Measurements from ENCODE around the gene NDST1.

NDST1 gene

DNA sequence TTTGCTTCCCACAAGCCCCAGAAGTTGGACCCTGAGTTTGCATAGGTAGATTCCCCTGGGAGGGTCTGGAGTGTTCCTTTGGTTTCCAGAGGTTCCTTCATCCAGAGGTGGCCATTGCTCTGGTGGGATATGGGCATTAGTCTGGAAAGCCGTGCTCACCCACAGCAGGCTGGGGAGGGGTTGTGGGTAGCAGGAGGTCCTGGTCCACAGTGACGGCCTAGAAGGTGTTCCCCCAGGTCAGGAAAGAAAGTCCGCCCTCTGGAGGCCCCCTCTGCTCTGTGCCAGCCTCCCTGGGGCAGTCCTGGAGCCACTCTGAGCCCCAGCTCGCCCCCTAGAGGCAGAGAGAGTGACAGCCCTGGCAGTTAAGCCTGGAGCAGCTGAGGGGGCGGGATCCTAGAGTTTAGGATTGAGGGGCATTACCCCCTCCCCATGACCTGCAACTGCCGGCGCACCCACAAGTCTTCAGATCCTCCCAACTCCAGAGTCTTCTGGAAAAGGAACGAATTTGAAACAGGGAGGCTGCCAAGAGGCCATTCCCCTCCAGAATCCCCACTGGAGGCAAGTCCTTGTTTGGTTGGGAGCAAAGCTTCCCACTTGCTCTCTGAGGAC is 36.8 kb downstream of the NDST1 start:
- peak; percentile 51 to 66 for DNase-seq (ENCODE audit: low read depth in 2 of 2)

DNA sequence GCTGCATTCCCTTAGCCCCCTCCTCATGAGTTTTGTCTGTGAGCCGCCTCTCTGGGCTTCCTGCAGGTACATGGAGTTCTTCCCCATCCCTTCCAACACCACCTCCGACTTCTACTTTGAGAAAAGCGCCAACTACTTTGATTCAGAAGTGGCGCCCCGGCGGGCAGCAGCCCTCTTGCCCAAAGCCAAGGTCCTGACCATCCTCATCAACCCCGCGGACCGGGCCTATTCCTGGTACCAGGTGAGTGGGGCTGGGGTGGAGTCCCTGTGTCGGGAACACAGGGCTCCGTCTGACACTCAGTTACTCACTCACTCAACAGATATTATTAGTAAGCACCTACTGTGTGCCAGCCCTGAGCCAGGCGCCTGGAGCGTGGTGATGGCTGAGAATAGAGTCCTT is 37.3 kb downstream of the NDST1 start:
- no peak for DNase-seq (ENCODE audit: low read depth in 2 of 2)

DNA sequence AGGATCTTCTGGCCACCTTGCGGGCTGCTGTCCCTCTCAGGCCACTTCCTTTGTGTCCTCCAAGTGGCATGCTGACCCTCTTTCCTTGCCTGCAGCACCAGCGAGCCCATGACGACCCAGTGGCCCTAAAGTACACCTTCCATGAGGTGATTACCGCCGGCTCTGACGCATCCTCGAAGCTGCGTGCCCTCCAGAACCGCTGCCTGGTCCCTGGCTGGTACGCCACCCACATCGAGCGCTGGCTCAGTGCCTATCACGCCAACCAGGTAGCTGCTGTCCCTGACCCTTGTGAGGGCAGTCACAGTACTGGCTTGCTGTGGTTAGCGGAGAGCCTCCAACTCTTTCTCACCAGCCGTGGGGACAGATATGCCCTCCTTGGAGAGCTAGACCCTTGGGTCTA is 40.2 kb downstream of the NDST1 start:
- DNase-seq (ENCODE audit: low read depth in 2 of 2) = no peak

DNA sequence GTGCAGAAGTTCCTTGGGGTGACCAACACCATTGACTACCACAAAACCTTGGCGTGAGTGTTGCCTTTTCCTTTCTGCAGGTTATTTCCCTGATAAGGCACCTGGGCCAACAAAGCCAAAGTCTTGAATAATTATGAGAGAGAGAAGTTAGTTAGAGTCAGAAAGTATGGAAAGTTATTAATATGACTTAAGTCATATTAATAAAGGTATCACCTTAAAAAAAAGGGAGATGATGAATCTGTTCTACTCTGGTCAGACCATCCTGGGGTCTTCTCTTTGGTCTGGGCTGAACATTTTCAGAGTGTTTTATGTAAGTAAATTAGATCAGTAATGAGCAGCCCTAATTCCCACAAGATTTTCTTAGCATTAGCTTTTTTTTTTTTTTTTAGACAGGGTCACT is 41.8 kb downstream of the NDST1 start:
- DNase-seq (ENCODE audit: low read depth in 2 of 2) = no peak

DNA sequence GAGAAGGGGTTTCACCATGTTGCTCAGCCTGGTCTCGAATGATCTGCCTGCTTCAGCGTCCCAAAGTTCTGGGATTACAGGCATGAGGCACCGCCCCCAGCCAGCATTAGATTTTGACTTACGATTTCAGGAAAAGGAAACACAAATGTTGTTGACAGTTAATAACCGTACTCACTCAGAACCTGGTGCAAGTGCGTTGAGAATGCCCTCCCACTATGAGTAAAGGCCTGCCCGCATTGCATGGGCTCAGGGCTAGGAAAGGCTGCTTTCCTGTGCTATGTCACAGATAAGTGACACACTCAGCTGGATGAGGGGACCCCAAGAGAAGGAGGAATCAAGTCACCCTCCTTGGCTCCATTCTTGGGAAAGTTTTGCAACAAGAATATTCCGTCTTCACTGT is 42.4 kb downstream of the NDST1 start:
- DNase-seq (ENCODE audit: low read depth in 2 of 2) = no peak

DNA sequence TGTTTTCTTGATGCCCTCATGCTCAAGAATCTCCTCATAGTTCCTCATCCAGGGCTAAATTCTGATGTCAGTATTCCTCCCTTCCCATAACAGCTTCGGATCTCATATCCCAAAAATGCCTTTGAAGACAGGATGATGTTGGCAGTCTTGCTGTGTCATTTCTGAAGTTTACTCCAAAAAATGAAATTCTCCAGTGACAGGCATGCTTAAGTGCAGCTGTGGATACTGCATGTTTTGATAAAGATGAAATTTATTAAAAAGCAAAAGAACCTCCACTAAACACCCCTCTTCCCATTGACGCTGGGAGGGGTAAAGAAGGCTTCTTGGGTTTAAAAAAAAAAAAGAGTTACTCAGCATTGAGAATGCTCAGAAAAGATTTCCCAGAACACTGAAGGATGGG is 43.1 kb downstream of the NDST1 start:
- DNase-seq (ENCODE audit: low read depth in 2 of 2) = no peak

DNA sequence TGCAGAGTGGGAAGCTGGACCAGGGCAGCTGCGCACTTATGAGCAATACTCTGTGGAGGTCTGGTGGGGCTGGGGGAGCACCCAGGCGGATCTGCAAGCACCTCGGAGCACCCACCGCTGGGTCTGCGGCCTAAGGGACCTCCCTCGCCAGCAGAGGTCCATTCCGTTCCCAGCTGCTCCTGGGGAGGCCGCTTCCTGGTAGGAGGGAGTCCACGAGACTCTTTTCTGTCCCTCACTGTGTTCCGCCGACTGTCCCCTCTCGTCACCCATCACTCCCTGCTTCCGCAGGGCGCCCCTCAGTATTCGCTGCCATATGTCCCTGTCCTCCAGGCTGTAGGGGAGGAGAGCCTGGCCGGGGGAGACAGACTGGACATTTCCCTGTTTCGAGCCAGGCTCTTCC is 45.5 kb downstream of the NDST1 start:
- DNase-seq (ENCODE audit: low read depth in 2 of 2) = no peak

DNA sequence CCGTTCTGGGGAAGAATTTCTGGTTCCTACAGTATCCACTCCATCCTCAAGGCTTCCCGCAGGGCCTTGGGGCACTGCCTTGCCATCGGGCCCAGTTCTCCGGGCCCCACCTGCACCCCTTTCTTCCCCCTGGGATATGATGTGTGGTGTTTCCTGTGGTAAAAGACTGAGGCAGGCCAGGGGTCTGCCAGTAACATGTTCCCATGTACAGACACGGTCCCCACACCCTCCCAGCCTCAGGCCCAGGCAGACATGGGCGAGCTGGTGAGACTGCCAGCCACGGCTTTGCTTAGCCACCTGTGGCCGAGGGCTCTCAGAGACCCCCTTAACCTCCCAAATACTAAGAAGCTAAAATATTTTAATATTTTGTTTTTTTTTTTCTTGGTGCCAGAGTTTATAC is 46.0 kb downstream of the NDST1 start:
- no peak for DNase-seq (ENCODE audit: low read depth in 2 of 2)

DNA sequence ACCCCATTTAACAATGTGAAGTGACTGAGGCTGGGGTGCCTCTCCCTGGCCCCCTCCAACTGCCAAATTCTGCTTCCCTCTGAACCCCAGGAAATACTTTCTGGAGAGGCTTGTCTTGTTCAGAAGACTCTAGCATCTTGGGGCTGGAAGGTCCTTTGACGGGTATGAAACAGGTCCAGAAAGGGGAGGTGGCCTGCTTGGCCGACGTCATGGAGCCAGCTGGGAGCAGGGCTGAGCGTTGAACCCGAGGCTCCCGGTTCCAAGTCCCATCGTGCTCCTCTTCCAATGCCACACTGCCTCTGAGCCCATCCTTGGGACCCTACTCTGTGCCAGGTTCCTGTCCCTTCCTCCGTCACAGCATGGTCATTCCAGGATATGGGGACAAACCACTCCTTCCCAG is 46.9 kb downstream of the NDST1 start:
- DNase-seq (ENCODE audit: low read depth in 2 of 2) = no peak

DNA sequence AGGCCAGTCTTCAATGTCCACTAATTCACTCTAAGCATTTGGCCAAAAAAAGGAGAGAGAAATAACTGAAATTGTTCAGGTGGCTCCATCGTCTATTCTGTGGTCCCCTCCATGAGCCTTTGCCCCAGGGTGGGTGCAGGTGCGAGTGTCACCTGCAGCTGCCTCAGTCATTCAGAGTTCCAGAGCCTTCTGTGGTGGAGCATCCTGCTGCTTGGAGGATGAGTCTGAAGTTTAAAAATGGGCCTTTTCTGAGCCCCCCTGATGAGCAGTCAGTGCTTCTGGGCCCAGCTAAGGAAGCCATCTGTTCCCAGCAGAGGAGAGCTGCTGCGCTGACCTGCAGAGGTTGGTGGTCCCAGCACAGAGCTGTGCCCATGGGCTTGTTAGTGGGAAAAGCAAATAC is 48.2 kb downstream of the NDST1 start:
- DNase-seq (ENCODE audit: low read depth in 2 of 2) = no peak

DNA sequence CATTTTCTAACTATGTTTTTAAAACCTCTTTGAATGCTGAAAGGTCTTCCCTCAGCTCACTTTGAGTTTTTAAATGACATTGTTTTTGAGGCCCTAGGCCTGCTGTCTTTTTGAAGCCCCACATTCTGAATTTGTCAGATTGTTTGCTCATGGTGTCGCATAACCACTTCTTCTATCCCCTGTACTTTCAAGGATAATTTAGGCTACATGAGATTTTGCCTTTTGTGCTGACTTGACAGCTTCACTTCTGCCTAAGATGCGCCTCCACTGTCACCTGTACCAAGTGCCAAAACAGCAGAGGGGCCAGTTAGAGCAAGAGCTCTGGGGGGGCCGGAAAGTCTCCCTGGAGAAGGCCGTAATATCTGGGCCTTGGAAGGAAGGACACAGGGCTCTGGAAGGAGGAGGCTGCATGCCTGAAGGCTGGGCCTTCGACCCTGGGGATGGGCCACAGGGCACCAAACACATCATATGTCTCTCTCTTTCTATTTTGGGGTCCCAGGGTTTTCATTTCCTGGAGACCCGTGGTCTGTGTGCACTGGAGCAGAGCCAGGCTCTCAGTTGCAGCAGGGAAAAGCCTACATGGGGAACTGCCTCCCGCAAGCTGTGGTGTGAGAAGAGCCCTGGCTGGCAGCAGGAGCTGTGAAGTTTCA is 49.1 kb downstream of the NDST1 start:
- DNase-seq (ENCODE audit: low read depth in 2 of 2) = no peak

DNA sequence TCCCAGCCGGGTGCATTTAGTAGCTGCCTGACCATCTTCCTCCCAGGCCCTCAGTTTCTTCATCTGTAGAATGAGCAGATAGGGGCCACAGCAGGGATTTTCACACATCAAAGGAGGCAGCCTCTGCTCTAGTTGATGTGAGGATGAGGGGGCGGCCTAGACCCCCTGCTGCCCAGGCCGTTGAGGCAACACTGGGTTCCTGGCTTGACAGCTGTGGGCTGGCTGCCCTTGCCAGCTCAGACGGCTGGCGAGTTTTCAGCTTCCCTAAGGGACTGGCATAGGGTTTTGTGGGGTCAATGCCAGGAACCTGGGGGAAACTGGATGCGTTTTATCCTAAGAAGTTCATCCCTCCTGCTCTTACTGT is 49.6 kb downstream of the NDST1 start:
- no peak for DNase-seq (ENCODE audit: low read depth in 2 of 2)

DNA sequence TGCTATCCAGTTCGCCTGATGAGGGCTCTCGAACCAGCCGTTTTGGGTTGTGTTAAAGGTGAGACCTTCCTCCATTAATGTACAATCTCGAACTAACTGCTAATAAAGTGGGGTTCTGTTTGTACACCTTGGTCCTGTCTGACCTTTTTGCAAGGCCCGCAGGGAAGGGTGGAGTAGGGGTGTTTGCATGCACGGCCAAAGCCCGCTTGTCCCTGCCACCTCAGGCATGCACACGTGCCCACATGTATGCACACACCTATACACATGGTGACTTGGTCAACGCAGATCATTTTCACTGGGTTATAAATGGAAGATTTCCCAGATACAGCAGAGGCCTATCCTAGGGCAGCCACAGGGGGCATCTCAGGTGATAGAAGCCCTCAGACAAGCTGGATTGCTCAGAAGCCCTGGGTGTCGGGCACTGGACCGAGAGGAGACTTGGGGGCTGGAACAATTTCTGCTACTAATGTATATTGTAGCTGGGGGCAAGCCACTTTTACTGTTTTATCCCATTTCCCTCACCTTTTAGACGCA is 50.2 kb downstream of the NDST1 start:
- DNase-seq (ENCODE audit: low read depth in 2 of 2) = no peak

DNA sequence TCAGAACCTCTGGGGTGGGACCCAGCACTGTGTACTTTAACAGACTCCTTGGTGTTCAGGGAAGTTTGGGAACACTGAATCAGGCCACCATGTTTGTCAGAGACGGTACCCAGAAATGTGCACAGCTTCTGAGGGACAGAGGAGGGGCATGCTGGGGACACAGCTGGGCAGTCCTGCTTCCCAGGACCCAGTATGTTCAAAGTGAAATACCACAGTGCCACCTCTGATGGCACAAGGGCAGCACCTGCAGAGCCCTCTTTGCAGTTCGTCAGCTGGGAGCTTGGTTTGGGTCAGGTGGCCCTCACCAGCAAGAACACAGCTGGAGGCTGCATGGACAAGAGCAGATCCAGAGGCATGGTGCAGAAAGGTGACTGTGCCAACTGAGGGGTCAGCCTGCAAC is 51.2 kb downstream of the NDST1 start:
- DNase-seq (ENCODE audit: low read depth in 2 of 2) = no peak

DNA sequence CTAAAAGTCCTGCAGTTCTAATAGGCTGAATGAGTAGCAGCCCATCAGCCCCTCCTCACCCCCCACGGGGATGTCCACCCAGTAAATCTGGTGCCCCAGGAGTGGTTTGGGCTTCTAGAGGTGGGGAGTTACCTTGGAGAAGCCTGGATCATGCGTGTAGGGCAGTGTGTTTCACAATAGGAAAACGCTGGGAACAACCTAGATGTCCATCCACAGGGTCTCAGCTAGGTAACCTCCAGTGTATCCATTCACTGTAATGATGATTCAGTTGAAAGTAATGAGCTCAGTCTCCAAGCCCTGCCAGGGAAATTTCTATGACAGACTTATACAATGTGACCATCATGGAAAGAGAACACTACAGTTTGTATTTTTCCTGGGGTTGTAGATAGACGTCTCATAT is 51.8 kb downstream of the NDST1 start:
- no peak for DNase-seq (ENCODE audit: low read depth in 2 of 2)

DNA sequence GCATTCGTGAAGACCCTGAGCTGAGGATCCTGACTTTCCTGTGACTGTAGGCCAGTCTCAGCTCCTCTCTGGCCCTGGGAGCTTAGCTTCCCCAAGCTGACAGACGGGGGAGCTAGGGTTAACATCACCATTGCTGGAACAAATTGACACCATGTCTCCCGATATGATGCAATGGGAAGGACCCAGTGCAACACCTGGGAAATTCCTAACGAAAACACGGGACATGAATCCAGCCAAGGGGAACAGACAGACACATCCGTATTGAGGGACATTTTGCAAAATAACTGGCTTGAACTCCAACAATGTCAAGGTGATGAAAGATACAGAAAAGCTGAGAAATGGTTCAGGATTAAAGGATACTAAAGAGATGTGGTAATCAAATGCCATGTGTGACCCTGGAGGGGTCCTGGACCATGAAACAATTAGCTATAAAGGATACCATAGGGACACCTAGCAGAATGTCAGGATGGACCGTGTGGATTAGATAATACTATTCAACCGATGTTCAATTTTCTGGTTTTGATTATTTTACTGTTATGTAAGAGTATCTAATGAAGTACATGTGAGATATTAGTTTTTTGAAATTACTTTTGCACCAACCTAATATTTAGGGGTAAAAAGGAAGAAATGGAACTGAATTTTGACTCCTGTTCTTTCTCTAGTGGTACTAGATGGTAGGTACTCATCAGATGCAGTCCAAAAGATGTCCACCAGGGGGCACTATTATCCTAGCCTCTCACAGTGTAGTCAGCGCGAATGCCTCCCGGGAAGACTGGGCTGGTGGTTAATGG is 52.7 kb downstream of the NDST1 start:
- DNase-seq (ENCODE audit: low read depth in 2 of 2) = peak; percentile 67 to 84

DNA sequence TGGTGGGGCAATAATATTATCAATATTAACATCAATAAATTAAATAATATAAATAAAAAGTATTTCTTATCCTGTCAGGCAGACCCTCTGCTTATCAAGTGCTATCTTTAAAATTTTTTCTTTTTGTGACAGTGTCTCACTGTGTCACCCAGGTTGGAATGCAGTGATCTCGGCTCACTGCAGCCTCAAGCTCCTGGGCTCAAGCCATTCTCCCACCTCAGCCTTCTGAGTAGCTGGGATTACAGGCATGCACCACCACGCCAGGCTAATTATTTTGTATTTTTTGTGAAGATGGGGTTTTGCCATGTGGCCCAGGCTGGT is 53.2 kb downstream of the NDST1 start:
- DNase-seq (ENCODE audit: low read depth in 2 of 2) = no peak

DNA sequence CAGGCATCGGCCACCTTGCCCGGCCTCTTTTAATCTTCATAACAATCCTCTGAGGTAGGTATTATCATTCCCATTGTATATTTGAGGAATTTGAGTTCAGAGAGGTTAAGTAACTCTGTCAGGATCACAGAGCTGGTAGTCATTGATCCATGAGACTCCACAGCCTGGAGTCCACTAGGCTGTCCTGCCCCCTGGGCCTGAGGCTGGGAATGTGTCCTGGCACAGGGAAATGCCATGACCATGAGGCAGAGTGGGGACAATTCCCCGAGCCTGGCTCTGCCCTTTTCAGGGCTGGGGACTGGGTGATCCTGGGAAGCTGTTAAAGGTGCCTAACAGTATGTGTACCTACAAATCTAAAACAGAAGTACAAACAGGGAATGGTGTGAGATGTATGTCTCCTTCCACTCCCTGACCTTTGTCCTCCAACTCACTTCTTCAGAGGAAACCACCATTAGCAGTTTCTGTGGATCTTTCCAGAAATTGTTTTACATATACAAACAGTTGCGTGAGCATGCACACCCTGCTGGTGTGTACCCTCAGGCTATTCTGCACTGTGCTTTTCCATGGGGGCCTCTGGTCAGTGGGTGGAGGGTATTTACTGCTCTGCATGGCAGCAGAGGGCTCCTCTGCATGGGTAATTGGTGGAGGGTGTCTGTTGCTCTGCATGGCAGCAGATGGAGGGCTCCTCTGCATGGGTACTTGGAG is 53.8 kb downstream of the NDST1 start:
- DNase-seq (ENCODE audit: low read depth in 2 of 2) = no peak

DNA sequence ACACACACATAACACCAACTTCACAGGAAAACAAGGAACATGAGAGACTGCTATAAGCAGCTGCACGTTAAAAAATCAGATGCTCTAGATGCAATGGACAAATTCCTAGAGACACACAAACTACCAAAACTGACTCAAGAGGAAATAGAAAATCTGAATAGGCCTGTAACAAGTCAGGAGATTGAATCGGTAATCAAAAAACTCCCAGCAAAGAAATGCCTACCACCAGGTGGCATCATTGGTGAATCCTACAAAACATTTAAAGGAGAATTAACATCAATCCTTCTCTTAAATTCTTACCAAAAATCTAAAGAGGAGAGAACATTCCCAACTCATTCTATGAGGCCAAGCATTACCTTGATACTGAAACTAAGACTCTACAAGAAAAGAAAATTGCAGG is 54.9 kb downstream of the NDST1 start:
- DNase-seq (ENCODE audit: low read depth in 2 of 2) = peak in 1 of 2 donors; percentile 7

DNA sequence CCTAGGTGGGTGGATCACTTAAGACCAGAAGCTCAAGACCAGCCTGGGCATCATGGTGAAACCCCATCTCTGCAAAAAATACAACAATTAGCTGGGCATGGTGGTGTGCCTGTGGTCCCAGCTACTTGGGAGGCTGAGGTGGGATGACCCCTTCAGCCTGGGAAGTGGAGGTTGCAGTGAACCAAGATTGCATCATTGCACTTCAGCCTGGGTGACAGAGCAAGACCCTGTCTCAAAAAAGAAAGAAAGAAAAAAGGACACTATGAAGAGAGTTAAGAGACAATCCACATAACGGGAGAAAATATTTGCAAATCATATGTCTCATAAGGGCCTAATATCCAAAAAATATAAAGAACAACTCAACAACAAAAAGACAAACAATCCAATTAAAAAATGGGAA is 57.9 kb downstream of the NDST1 start:
- no peak for DNase-seq (ENCODE audit: low read depth in 2 of 2)

DNA sequence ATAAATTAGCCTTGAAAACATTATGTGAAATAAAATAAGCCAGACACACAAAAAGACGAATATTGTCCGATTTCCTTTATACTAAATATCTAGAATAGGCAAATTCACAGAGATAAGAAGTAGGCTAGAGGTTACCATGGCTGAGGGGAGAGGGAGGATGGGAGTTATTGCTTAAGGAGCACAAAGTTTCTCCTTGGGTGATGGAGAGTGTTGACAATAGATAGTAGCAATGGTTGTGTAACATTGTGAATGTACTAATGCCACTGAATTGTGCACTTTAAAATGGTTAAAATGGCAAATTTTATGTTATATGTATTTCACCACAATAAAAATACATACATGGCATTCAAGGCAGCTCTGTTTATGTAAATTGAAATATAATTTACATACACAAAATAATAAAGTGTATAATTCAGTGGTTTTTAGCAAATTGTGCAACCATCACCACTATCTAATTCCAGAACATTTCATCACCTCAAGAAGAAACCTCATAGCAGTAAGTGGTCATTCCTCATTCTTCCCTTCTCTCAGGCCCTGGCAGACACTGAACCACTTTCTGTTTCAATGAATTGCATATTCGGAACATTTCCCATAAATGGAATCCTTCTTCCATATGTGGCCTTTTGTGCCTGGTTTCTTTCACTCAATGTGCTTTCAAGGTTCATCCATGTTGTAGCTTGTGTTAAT is 59.2 kb downstream of the NDST1 start:
- no peak for DNase-seq (ENCODE audit: low read depth in 2 of 2)

DNA sequence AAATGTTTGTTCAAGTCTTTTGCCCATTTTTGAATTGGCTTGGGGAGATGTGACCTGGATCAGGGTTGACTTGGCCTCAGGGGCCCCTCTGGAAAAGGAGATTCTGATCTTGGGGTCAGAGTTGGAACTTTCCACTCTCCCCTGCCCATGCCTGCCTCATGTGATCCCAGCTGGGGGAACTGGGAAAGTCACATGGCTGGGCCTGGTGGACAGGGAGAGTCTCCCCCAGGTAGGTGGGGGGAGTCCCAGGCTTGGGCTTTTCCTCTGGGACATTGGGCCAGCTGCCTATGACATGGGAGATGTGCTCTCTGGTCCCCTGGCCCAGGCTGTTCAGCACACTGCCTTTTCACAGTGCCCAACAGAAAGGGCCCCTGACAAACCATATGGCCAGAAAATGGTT is 60.7 kb downstream of the NDST1 start:
- DNase-seq (ENCODE audit: low read depth in 2 of 2) = no peak

Measured in stimulated activated CD4-positive, alpha-beta T cell treated with anti-CD3 and anti-CD28 coated beads, Interleukin-15, amount 100 ng/mL, for 48 hours (primary cell).